ENCODE measurements around the gene ALG12.

- no peak for TF ChIP-seq FOXP2 (optimal IDR thresholded peaks at IDR 0.05; ENCODE audit: borderline replicate concordance, extremely low read depth, extremely low read length, insufficient read depth)
- TF ChIP-seq POLR2AphosphoS5 (IDR thresholded peaks at IDR 0.05; ENCODE audit: low read depth, low read length) = no peak
- no peak for TF ChIP-seq REST (IDR thresholded peaks at IDR 0.05; ENCODE audit: insufficient read depth in 1 of 2, low read depth in 2 of 2, low read length in 2 of 2)
- TF ChIP-seq TAF1 (IDR thresholded peaks at IDR 0.05; ENCODE audit: borderline replicate concordance, insufficient read depth, low read length) = no peak
Observed at GRCh38 chr22:49934160-49934890, 16.1 kb upstream of the ALG12 start.

All from PFSK-1 (cell line).